K562 (cell line): Measurements from ENCODE around the gene RNASE8. TPM values are rescaled to one million over a fixed set of nuclear protein-coding genes. Genes with fewer than 3 reads are reported as not detected.

Experiments
- CHD4 ChIP-seq: fragments of 200-600 bp; sonication (generic); IDR thresholded peaks from 3 replicates; pipeline ENCODE4 v1.6.1; 2012; ENCODE audit warnings: low read depth, mild to moderate bottlenecking, mixed read lengths, low read length, inconsistent platforms; ENCODE audit not compliant: insufficient read depth, insufficient replicate concordance, poor library complexity, severe bottlenecking
- HMG20A ChIP-seq: fragments of 450-650 bp; formaldehyde crosslinking; conservative IDR thresholded peaks from 2 replicates; pipeline ENCODE4 v1.4.0; 2020; ENCODE audit warnings: mild to moderate bottlenecking, mixed read lengths
- KLF6 ChIP-seq: fragments of 250-450 bp; sonication (Bioruptor Pico); IDR thresholded peaks from 2 replicates; pipeline ENCODE4 v1.4.0; 2020; ENCODE audit warnings: mild to moderate bottlenecking, moderate library complexity, borderline replicate concordance
- MCM7 ChIP-seq, 2 experiments: fragments of 450-650 bp; IDR thresholded peaks; 2 replicates each; pipeline ENCODE4 v1.6.1; 2016 to 2018
- OTX1 ChIP-seq: fragments of 450-650 bp; formaldehyde crosslinking; IDR thresholded peaks from 2 replicates; pipeline ENCODE4 v1.4.0; 2022; ENCODE audit warnings: mild to moderate bottlenecking
- POLR2AphosphoS5 ChIP-seq: IDR thresholded peaks from 2 replicates; pipeline ENCODE4 v1.6.1; 2011; ENCODE audit warnings: mild to moderate bottlenecking, low read depth, low read length, moderate library complexity; ENCODE audit not compliant: control insufficient read depth, insufficient read depth
- SLC30A9 ChIP-seq: fragments of 250-450 bp; sonication (Bioruptor Pico); IDR thresholded peaks from 2 replicates; pipeline ENCODE4 v1.8.0; 2022; ENCODE audit warnings: mild to moderate bottlenecking, moderate library complexity
- SPI1 ChIP-seq: IDR thresholded peaks from 2 replicates; pipeline ENCODE4 v1.6.1; 2011; ENCODE audit warnings: low read depth, low read length, control low read depth, borderline replicate concordance
- TBP ChIP-seq: optimal IDR thresholded peaks from 2 replicates; pipeline ENCODE3; 2011; ENCODE audit warnings: low read depth, low read length, improper control_type of control experiment
- ZNF224 ChIP-seq: sonication (generic); formaldehyde crosslinking; IDR thresholded peaks from 2 replicates; pipeline ENCODE4 v1.8.0; 2022; ENCODE audit warnings: mild to moderate bottlenecking, missing genetic modification reagents
- polyA plus RNA-seq, 8 experiments: library from polyadenylated mRNA; depleted of rRNA in 4 of 8; stranded (reverse) in 5 of 8; unstranded in 3 of 8; fragments of >200 nt; fragmentation: Nextera tagmentation in 2 of 8; fragmentation: Illumina TruSeq in 1 of 8; extraction: Ambion mirVana in 2 of 8; extraction: Trizol in 1 of 8; gene quantifications; 2 replicates each; pipeline versions ENCODE4 v1.2.1 to v1.2.3, GENCODE V29; 2011 to 2014; ENCODE audit warnings: inconsistent platforms in 1 of 8, missing spikeins in 1 of 8
- total RNA-seq, 7 experiments: library from RNA; depleted of rRNA in 6 of 7; stranded (reverse); fragments of >200 nt in 6 of 7; fragmentation: Illumina TruSeq in 2 of 7; extraction: Trizol in 2 of 7; gene quantifications; 2 replicates each; pipeline versions ENCODE4 v1.2.1 to v1.2.3, GENCODE V29; 2011 to 2021; ENCODE audit warnings: low replicate concordance in 1 of 7
- TF ChIP-seq, protein P1 (sequence below), 2 experiments: fragments of 450-650 bp; formaldehyde crosslinking in 1 of 2; IDR thresholded peaks; 2 replicates each; pipeline versions ENCODE4 v1.4.0 to v1.6.1; 2014 to 2020; ENCODE audit warnings: mild to moderate bottlenecking in 2 of 2, borderline replicate concordance in 1 of 2, low read depth in 1 of 2
- TF ChIP-seq, protein P2 (sequence below): IDR thresholded peaks from 2 replicates; pipeline ENCODE4 v1.6.1; 2011; ENCODE audit not compliant: insufficient read length; ENCODE audit errors: extremely low read depth
- TF ChIP-seq, protein P3 (sequence below): fragments of 250-450 bp; sonication (Bioruptor Pico); IDR thresholded peaks from 2 replicates; pipeline ENCODE4 v1.4.0; 2020; ENCODE audit warnings: borderline replicate concordance
- TF ChIP-seq, protein P4 (sequence below): sonication (generic); formaldehyde crosslinking; IDR thresholded peaks from 2 replicates; pipeline ENCODE4 v1.8.0; 2022; ENCODE audit warnings: mild to moderate bottlenecking, missing genetic modification reagents, borderline replicate concordance

RNASE8 gene
- total and polyA plus RNA-seq, 9 of the 15 experiments (the other 6 are each of a cell fraction or from before 2014, with no cell fraction given): not detected

DNA sequence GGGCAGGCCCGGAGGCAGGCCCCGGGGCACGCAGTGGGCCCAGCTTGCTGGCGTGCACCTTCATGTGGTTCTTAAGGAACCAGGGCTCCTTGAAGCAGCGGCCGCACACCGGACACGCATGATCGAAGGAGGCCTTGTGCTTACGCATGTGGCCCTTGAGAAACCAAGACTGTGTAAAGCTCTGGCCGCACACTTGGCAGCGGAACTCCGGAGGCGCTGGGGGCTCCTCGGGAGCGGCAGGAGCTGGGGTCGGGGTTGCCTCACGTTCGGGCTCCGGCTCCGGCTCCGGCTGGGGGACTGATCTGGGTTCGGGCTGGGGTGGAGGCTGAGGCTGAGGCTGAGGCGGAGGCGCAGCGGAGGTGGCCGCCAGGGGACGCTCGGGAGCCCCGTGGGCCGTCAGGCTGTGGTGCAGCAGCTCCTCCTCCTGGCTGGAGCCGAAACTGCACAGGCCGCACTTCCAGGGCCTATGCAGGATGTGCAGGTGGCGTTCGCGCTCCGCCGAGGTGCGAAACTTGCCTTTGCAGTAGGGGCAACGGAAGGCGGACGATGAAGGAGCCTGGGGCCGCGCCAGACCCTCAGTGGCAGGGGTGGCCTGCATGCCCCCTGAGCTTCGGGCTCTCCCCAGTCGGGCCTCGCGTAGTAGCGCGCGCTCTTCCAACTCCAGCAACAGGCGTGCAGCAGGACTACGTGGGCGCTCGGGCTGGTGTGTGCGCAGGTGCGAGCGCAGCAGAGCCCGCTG, 34.8 kb downstream of the RNASE8 start (continued):
- TF ChIP-seq, protein P1, sequence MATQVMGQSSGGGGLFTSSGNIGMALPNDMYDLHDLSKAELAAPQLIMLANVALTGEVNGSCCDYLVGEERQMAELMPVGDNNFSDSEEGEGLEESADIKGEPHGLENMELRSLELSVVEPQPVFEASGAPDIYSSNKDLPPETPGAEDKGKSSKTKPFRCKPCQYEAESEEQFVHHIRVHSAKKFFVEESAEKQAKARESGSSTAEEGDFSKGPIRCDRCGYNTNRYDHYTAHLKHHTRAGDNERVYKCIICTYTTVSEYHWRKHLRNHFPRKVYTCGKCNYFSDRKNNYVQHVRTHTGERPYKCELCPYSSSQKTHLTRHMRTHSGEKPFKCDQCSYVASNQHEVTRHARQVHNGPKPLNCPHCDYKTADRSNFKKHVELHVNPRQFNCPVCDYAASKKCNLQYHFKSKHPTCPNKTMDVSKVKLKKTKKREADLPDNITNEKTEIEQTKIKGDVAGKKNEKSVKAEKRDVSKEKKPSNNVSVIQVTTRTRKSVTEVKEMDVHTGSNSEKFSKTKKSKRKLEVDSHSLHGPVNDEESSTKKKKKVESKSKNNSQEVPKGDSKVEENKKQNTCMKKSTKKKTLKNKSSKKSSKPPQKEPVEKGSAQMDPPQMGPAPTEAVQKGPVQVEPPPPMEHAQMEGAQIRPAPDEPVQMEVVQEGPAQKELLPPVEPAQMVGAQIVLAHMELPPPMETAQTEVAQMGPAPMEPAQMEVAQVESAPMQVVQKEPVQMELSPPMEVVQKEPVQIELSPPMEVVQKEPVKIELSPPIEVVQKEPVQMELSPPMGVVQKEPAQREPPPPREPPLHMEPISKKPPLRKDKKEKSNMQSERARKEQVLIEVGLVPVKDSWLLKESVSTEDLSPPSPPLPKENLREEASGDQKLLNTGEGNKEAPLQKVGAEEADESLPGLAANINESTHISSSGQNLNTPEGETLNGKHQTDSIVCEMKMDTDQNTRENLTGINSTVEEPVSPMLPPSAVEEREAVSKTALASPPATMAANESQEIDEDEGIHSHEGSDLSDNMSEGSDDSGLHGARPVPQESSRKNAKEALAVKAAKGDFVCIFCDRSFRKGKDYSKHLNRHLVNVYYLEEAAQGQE (IDR thresholded peaks at IDR 0.05; ENCODE audit: borderline replicate concordance): peak; percentile 93
- TF ChIP-seq, protein P1 (CRISPR knock-in tag; IDR thresholded peaks at IDR 0.05; ENCODE audit: low read depth): 0 out of 2 replicates have a peak, but pooled peaks have one; percentile 15
- TF ChIP-seq OTX1 (CRISPR knock-in tag) (no peak), POLR2AphosphoS5 (no peak), HMG20A (CRISPR knock-in tag) (no peak), TBP (peak; percentile 33), CHD4 (no peak), SPI1 (no peak), ZNF224 (CRISPR knock-in tag) (no peak), SLC30A9 (CRISPR knock-in tag) (no peak), KLF6 (CRISPR knock-in tag) (no peak), MCM7 (IDR thresholded peaks at IDR 0.05) (no peak)
- TF ChIP-seq, protein P2, sequence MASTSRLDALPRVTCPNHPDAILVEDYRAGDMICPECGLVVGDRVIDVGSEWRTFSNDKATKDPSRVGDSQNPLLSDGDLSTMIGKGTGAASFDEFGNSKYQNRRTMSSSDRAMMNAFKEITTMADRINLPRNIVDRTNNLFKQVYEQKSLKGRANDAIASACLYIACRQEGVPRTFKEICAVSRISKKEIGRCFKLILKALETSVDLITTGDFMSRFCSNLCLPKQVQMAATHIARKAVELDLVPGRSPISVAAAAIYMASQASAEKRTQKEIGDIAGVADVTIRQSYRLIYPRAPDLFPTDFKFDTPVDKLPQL: no peak
- TF ChIP-seq, protein P3, sequence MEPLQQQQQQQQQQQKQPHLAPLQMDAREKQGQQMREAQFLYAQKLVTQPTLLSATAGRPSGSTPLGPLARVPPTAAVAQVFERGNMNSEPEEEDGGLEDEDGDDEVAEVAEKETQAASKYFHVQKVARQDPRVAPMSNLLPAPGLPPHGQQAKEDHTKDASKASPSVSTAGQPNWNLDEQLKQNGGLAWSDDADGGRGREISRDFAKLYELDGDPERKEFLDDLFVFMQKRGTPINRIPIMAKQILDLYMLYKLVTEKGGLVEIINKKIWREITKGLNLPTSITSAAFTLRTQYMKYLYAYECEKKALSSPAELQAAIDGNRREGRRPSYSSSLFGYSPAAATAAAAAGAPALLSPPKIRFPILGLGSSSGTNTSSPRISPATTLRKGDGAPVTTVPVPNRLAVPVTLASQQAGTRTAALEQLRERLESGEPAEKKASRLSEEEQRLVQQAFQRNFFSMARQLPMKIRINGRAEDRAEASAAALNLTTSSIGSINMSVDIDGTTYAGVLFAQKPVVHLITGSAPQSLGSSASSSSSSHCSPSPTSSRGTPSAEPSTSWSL: no peak
- TF ChIP-seq, protein P4, sequence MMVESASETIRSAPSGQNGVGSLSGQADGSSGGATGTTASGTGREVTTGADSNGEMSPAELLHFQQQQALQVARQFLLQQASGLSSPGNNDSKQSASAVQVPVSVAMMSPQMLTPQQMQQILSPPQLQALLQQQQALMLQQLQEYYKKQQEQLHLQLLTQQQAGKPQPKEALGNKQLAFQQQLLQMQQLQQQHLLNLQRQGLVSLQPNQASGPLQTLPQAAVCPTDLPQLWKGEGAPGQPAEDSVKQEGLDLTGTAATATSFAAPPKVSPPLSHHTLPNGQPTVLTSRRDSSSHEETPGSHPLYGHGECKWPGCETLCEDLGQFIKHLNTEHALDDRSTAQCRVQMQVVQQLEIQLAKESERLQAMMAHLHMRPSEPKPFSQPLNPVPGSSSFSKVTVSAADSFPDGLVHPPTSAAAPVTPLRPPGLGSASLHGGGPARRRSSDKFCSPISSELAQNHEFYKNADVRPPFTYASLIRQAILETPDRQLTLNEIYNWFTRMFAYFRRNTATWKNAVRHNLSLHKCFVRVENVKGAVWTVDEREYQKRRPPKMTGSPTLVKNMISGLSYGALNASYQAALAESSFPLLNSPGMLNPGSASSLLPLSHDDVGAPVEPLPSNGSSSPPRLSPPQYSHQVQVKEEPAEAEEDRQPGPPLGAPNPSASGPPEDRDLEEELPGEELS: no peak
